HUES48 (cell line): Measurements from ENCODE around the gene ASB2.

Source experiments
- H3K27ac ChIP-seq: one replicate; pipeline ENCODE4 v1.7.0; 2013; ENCODE audit warnings: low read depth, low read length, inconsistent platforms
- H3K27me3 ChIP-seq: 2 replicates; pipeline ENCODE4 v1.6.1; 2013; ENCODE audit warnings: mild to moderate bottlenecking, low read length; ENCODE audit not compliant: control insufficient read depth, insufficient read depth
- H3K36me3 ChIP-seq: 2 replicates; pipeline ENCODE4 v1.6.1; 2013; ENCODE audit warnings: low read length; ENCODE audit not compliant: control insufficient read depth, insufficient read depth
- H3K4me1 ChIP-seq: 2 replicates; pipeline ENCODE4 v1.6.1; 2013; ENCODE audit warnings: mild to moderate bottlenecking, low read length; ENCODE audit not compliant: control insufficient read depth, insufficient read depth
- H3K4me3 ChIP-seq: 2 replicates; pipeline ENCODE4 v1.5.1; 2013; ENCODE audit warnings: mild to moderate bottlenecking, low read depth, low read length
- H3K9ac ChIP-seq: 2 replicates; pipeline ENCODE4 v1.6.1; 2013; ENCODE audit warnings: mild to moderate bottlenecking, low read depth, low read length, moderate library complexity
- H3K9me3 ChIP-seq: 2 replicates; pipeline ENCODE4 v1.6.1; 2013; ENCODE audit warnings: low read length; ENCODE audit not compliant: control insufficient read depth, insufficient read depth

Gene ASB2

DNA sequence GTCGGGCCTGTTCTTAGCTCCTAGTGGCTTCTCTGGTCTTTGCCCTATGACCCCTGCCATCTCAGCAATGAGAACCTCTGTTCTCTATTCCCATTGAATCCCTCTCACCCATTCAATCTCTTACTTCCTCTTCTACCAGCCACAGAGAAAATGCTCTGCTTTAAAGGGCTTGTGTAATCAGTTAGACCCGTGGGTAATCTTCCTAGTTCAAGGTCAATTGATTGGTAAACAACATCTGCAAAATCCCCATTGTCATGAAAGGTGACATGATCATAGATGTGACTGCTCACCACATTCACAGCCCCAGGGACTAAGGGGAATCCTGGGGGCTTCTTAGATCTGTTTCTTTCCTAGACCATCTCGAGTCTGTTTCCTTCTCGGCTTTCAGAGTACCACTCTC lies 13.6 kb upstream of the ASB2 start:
- Histone ChIP-seq H3K27ac (no peak overlapping the region), H3K9ac (no peak overlapping the region), H3K4me3 (no peak overlapping the region)

DNA sequence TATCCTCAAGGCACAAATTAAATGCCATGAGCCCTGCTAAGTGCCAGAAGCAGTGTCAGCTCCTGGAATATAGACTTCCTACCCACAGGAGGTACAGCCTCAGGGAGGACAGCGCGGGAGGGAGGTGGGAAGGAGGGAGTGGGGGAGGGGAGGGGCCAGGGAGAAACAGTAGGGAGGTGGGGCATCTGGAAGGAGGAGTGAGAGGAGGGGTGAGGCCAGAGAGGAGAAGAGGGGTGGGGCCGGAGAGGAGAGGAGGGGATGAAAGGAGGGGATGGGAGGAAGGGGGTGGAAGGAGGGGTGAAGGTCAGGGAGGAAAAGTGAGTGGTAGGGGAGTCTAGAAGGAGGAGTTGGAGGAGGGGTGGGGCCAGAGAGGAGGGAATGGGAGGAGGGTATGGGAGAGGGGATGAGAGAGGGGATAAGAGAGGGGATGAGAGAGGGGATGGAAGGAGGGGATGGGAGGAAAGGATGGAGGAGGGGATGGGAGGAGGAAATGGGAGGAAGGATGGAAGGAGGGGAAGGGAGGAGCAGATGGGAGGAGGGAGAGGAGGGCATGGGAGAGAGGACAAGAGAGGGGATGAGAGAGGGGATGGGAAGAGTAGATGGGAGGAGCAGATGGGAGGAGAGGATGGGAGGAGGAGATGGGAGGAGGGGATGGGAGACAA lies 11.6 kb upstream of the ASB2 start:
- H3K4me3 ChIP-seq, result no peak overlapping the region
- no peaks in the 10 kb centered on the region for H3K36me3 ChIP-seq
- peaks cover 7% of the 10 kb centered on the region for H3K4me1 ChIP-seq
- no peak overlapping the region for H3K9ac ChIP-seq
- no peaks in the 10 kb centered on the region for H3K9me3 ChIP-seq
- no peak overlapping the region for H3K27ac ChIP-seq
- H3K27me3 ChIP-seq, result no peaks in the 10 kb centered on the region

More for the DNA sequence above, 13.6 kb upstream of the ASB2 start:
- H3K36me3 ChIP-seq, result no peaks in the 10 kb centered on the region
- H3K27me3 ChIP-seq, result no peaks in the 10 kb centered on the region
- no peaks in the 10 kb centered on the region; the same call in 1 of the 2 replicates for H3K4me1 ChIP-seq
- no peaks in the 10 kb centered on the region for H3K9me3 ChIP-seq

DNA sequence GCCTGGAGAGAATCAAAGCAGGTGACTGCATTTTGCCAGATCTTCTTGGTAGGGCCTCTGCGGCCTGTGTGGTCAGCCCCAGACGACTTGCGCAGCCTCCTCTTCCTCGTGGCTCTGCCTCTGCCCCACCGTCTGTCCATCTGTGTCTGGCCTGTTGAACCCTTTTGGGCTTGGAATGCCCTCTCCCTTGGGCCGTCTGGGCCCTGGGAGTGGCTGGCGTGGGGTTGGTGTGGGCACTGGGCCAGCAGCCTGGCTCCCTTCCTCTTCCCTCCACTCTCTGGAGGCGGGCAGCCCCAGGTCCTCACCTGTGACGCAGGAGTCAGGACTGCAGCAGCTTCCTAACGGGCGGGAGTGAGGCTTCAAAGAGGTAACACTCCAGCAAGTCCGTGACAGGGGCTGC lies 11.0 kb upstream of the ASB2 start:
- Histone ChIP-seq H3K4me1 (peaks cover 7% of the 10 kb centered on the region), H3K27me3 (no peaks in the 10 kb centered on the region), H3K27ac (no peak overlapping the region), H3K36me3 (no peaks in the 10 kb centered on the region), H3K9ac (no peak overlapping the region), H3K9me3 (no peaks in the 10 kb centered on the region), H3K4me3 (no peak overlapping the region)

DNA sequence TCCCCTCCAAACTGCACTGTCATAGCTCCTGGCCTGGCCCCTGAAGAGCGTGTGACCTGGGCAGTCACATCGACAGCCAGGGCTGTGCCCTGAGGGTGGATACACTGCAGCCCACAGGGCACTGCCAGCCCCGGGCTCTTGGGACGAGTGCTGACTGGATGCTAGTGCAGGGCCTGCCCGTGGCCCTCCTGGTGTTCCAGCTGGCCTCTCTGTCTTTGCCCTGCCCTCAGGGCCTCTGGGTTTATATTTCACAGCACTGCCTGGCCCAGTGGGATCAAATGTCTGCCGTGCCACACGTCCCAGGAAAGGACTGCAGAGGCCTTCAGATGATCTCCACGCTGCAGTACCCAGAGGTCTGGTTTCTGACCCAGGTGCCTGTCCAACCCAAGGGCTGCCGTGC lies 10.6 kb upstream of the ASB2 start:
- Histone ChIP-seq H3K27ac (no peak overlapping the region), H3K9ac (no peak overlapping the region), H3K27me3 (no peaks in the 10 kb centered on the region)

DNA sequence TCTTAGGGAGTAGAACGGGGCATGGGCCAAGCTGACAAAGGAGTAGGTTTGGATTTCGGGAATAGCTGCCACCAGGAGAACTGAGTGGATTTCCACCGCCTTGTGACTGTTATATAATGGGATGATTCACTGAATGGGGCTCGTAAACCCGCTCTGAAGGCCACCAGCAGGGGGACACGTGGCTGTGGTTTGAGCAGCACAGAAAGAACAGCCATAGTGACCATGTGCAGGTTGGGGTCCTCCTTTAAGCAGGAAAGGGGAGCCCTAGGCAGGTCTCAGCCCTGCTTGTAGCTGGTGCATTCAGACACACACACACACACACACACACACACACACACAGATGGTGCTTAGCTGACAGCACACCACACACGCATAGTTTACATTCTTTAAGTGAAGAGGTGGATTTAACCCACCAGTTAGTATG lies 8.6 kb upstream of the ASB2 start:
- H3K4me3 ChIP-seq, result no peak overlapping the region
- peaks cover 7% of the 10 kb centered on the region for H3K4me1 ChIP-seq
- H3K36me3 ChIP-seq, result no peaks in the 10 kb centered on the region
- H3K27me3 ChIP-seq, result no peaks in the 10 kb centered on the region
- H3K9me3 ChIP-seq, result no peaks in the 10 kb centered on the region
- no peak overlapping the region for H3K9ac ChIP-seq
- H3K27ac ChIP-seq, result no peak overlapping the region

More for the DNA sequence above, 10.6 kb upstream of the ASB2 start:
- no peaks in the 10 kb centered on the region for H3K36me3 ChIP-seq
- H3K9me3 ChIP-seq, result no peaks in the 10 kb centered on the region
- no peak overlapping the region for H3K4me3 ChIP-seq
- H3K4me1 ChIP-seq, result peaks cover 7% of the 10 kb centered on the region

DNA sequence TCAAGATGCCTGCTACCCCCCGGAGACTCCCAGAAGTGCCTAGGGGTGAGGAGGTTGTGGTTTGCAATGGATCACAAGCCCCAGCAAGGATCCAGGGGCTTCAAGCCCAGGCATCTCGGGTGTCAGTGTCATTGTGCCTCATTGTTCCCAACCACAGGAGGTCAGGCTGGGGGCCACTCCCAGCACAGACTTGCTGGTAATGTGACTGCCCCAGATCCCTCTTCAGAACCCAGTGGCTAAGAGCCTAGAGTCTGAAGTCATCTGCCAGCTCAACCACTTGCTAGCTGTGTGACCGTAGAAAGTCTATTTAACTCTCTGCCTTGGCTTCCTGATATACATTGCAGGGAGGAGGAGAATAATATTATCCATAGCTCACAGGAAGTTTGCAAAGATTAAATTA lies 7.7 kb upstream of the ASB2 start:
- no peaks in the 10 kb centered on the region for H3K27me3 ChIP-seq
- no peaks in the 10 kb centered on the region for H3K36me3 ChIP-seq
- H3K27ac ChIP-seq, result no peak overlapping the region
- H3K9me3 ChIP-seq, result no peaks in the 10 kb centered on the region
- H3K9ac ChIP-seq, result no peak overlapping the region
- peaks cover 7% of the 10 kb centered on the region for H3K4me1 ChIP-seq
- H3K4me3 ChIP-seq, result no peak overlapping the region

DNA sequence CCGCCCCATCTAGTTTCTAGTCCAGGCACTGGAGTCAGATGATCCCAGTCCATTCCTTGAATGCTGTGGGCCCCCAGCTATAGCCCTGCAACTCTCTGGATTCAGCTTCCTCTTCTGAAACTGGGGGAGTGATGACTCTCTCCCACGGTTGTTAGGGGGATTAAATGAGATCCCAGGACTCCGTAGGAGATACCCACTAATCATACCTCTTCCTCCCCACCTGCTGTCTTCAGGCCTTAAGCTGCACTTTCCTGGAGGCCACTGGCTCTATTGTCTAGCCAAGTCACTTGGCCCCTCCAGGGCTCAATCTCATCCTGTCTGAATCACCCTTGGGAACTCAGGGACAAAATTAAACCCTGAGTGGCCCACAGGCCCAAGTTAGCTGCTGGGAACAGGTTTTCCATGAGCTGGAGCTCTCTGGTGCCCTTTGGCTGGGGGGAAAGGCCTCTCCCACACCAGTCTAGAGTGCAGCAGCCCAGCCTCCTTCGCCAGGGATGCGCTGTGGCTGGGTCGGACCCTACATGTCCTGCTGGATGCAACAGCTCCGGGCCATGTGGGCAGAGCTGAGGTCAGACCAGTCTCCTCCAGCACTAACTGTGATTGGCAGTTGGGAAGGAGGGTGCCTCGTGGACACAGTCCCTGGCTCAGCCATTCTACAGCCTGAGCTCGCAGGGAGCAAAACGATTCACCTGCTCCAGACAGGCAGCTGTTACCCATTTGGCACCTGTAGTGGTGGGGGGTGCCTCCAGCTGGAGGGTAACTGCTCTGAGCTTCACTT lies 6.0 kb upstream of the ASB2 start:
- Histone ChIP-seq H3K9ac (no peak overlapping the region), H3K27ac (no peak overlapping the region), H3K4me1 (peaks cover 7% of the 10 kb centered on the region), H3K27me3 (no peaks in the 10 kb centered on the region), H3K4me3 (no peak overlapping the region), H3K9me3 (no peaks in the 10 kb centered on the region), H3K36me3 (no peaks in the 10 kb centered on the region)

DNA sequence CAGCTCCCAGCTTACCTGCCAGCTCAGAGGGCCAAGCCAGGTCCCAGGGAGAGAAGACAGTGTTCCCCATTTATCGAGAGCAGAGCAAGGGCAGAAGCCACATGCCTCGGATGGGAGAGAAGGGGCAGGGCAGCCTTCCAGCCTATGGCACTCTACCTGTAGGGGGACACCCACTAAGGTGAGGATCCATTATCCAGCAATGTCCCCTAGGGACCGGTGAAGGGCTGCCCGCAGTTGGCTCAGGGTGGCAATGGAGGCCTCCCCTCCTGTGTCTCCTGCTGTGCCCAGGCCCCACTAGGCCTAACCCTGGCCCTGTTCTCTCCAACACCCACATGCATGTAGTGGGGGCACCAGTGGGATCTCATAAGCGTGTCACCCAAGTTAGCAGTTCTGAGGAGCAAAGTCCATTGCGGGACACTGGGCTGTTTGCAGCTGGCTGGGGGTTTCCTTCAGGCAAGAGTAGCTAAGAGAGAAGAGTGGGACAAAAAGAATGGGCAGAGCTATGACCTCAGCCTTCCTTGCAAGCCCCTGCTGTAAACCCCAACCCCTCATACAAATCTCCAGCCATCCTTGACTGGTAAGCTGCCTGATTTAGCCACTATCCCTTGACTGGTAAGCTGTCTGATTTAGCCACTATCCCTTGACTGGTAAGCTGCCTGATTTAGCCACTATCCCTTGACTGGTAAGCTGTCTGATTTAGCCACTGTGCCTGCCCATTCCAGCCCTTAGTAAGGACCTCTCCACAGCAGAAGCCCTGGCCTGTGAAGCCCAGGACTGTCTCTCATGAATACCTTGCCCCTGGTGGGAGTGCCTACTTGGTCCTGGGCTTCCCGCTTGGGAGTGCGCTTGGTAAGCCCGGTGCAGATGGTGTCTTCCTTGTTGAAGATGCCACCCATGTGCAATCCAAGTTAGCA lies 5.2 kb upstream of the ASB2 start:
- Histone ChIP-seq H3K9me3 (no peaks in the 10 kb centered on the region), H3K9ac (no peak overlapping the region), H3K27ac (no peak overlapping the region), H3K36me3 (no peaks in the 10 kb centered on the region), H3K27me3 (no peaks in the 10 kb centered on the region), H3K4me1 (peaks cover 7% of the 10 kb centered on the region), H3K4me3 (no peak overlapping the region)

DNA sequence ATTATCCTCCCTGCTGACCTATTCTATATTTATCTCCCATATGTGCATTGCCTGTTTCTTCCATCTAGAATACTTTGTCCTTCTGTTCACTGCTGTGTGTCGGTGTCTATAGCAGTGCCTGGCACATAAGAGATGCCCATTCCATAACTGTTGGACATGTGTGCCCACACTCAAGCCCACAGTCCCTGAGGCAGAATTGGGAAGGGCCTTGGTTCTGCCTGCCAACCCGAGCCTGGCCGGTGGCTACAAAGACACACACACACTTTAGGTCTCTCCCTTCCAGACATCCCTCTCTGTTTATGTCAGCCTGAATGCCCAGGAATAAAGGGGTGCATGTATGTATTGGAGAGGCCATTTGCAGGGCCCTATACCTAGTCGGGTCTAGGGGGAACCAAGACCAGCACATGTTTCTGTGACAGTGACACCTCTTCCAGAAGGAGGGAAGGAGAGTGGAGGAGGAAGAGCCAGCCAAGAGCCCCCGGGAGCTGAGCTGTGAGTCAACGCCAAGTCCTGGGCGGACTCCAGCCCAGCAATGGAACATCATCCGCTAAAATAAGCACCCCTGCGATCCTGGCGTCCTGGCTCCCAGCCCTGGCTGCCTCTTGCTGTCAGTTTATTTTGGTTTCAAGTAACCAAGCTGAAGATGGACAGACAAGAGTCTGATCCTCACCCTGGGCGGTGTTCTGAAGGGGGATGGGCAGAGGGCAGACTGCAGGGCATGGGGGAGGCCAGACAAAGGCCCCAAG lies 4.3 kb upstream of the ASB2 start:
- Histone ChIP-seq H3K36me3 (no peaks in the 10 kb centered on the region), H3K27me3 (no peaks in the 10 kb centered on the region), H3K4me1 (peaks cover 7% of the 10 kb centered on the region), H3K4me3 (no peak overlapping the region), H3K9me3 (no peaks in the 10 kb centered on the region), H3K27ac (no peak overlapping the region), H3K9ac (no peak overlapping the region)

DNA sequence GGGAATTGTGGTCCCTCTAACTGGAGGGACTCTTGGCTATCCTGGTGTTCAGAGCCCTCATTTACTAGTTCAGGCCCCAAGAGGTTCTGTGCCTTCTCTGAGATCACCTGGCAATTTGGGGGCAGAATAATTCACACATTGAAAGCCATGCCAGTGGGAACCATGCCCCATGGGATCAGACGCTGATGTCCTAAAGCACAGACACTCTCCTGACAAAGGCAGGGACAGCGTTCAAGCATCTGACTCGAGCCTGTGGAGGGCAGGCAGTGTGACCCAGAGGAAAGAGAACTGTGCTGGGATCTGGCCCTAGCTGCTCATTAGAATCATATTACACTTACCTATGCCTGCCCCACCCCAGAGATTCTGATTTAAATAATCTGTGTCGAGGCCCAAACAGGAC lies 2.4 kb upstream of the ASB2 start:
- Histone ChIP-seq H3K27me3 (no peaks in the 10 kb centered on the region), H3K9ac (no peak overlapping the region), H3K9me3 (no peaks in the 10 kb centered on the region), H3K36me3 (no peaks in the 10 kb centered on the region), H3K4me3 (no peak overlapping the region), H3K27ac (no peak overlapping the region), H3K4me1 (peaks cover under 1% of the 10 kb centered on the region; the same call in 1 of the 2 replicates)
